HG02759 (cell line): ENCODE data around the gene TMEM156.
"Not testable (repeated sequence)": the region's sequence is repeated elsewhere in the genome, so short reads cannot be mapped to it uniquely, and the experiment has no call there.

Source experiments
- ATAC-seq: cut with Tn5 transposase; IDR thresholded peaks from one replicate; pipeline ENCODE4 v1.9.1; 2021; ENCODE audit warnings: mild to moderate bottlenecking, moderate library complexity; ENCODE audit not compliant: unreplicated experiment

TMEM156 gene

GRCh38 chr4:39044364-39044955 lies 12.3 kb upstream of the TMEM156 start:
- peak; percentile 74 for ATAC-seq

- ATAC-seq, result no peak
Measured at GRCh38 chr4:39043861-39044363, 11.7 kb upstream of the TMEM156 start.

- no peak for ATAC-seq
Measured at GRCh38 chr4:39043058-39043860, 11.1 kb upstream of the TMEM156 start.

GRCh38 chr4:39042366-39042765 lies 10.2 kb upstream of the TMEM156 start:
- no peak for ATAC-seq

- no peak for ATAC-seq
Measured at GRCh38 chr4:39039108-39039507, 6.9 kb upstream of the TMEM156 start.

- no peak for ATAC-seq
Measured at GRCh38 chr4:39037941-39038340, 5.7 kb upstream of the TMEM156 start.

- no peak for ATAC-seq
Measured at GRCh38 chr4:39037491-39037825, 5.2 kb upstream of the TMEM156 start.

- ATAC-seq, result no peak
Measured at GRCh38 chr4:39036172-39036571, 4.0 kb upstream of the TMEM156 start.

GRCh38 chr4:39031590-39032020 lies 604 bp downstream of the TMEM156 start:
- ATAC-seq, result not testable (repeated sequence)

GRCh38 chr4:39030725-39031124 lies 1.5 kb downstream of the TMEM156 start:
- ATAC-seq, result no peak

- ATAC-seq, result peak; percentile 31
Measured at GRCh38 chr4:39029752-39030694, 2.2 kb downstream of the TMEM156 start.

GRCh38 chr4:39026096-39026495 lies 6.1 kb downstream of the TMEM156 start:
- ATAC-seq, result no peak

- ATAC-seq, result no peak
Measured at GRCh38 chr4:39025552-39026085, 6.6 kb downstream of the TMEM156 start.

GRCh38 chr4:39024311-39024865 lies 7.8 kb downstream of the TMEM156 start:
- ATAC-seq, result no peak

- no peak for ATAC-seq
Measured at GRCh38 chr4:39023059-39023458, 9.2 kb downstream of the TMEM156 start.

- no peak for ATAC-seq
Measured at GRCh38 chr4:39022241-39022640, 10.0 kb downstream of the TMEM156 start.

GRCh38 chr4:39021631-39022030 lies 10.6 kb downstream of the TMEM156 start:
- ATAC-seq, result no peak

- no peak for ATAC-seq
Measured at GRCh38 chr4:39020130-39020529, 12.1 kb downstream of the TMEM156 start.

- ATAC-seq, result no peak
Measured at GRCh38 chr4:39014028-39014427, 18.2 kb downstream of the TMEM156 start.

- no peak for ATAC-seq
Measured at GRCh38 chr4:39004758-39005157, 27.5 kb downstream of the TMEM156 start.

- ATAC-seq, result not testable (repeated sequence)
Measured at GRCh38 chr4:39002058-39002457, 30.2 kb downstream of the TMEM156 start.
